ENCODE data around the gene CCDC127.

Gene CCDC127

DNA sequence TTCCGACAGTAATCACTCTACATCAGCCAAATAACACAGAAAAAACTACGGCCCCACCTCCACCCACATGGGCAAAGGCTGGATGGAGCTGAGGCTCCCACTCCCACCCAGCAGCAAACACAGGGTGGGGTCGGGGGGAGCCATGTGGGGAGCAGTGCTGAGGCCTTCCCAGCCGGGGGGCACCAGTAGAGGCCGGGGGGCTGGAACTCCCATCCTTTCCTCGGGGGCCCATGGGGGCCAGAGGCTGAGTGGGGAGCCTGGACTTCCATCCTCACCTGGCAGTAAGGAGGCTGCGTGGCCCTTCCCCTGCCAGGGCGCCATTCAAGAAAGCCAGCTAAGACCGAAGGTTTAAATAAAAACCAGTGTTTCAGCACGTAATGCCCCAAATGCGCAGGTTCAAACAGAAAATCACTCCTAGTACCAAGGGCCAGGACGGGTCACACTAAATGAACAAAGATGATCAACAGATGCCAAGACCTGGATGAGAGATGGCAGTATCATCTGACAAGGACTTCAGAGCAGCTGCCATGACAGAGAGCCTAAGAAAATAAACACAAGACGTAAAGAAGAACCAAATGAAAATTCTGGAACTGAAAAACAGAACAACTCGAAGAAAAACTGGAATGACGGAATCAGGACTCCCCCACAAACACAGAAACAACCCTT is 9.4 kb downstream of the CCDC127 start:
- Histone ChIP-seq H3K4me1 (ENCODE audit: control insufficient read depth, insufficient read depth, low read length) (no peaks in the 10 kb centered on the region), H3K9ac (ENCODE audit: low read depth, low read length) (no peak overlapping the region), H3K9me3 (ENCODE audit: control insufficient read depth, insufficient read depth, low read length) (no peaks in the 10 kb centered on the region), H3K27me3 (ENCODE audit: control insufficient read depth, insufficient read depth, low read length) (no peaks in the 10 kb centered on the region), H3K36me3 (ENCODE audit: control insufficient read depth, insufficient read depth, low read length) (peaks cover 10% of the 10 kb centered on the region), H3K4me3 (ENCODE audit: low read depth, low read length) (no peak overlapping the region)

DNA sequence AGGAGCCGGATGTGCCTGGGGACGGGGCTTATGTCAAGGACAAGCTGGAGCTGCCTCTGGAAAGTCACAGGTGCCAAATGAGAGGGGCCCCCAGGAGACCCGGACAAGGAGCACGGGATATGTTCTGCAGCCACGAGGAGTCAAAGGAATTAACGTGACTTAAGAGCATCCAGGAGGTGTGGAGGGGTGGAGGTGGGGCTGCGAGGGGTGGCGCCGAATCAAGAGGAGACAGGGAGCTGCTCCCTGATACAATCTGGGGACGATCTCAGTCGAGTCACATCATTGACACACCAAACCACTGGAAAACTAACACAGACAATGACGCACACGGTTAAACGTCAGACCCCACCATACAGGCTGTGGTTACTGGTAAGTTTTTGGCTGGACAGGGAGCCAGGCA is 10.4 kb downstream of the CCDC127 start:
- peak overlapping the region; percentile 37 for H3K9ac ChIP-seq (ENCODE audit: low read depth, low read length)
- no peaks in the 10 kb centered on the region for H3K9me3 ChIP-seq (ENCODE audit: control insufficient read depth, insufficient read depth, low read length)
- no peak overlapping the region for H3K4me3 ChIP-seq (ENCODE audit: low read depth, low read length)
- H3K27me3 ChIP-seq (ENCODE audit: control insufficient read depth, insufficient read depth, low read length): no peaks in the 10 kb centered on the region
- H3K36me3 ChIP-seq (ENCODE audit: control insufficient read depth, insufficient read depth, low read length): peaks cover 14% of the 10 kb centered on the region
- no peaks in the 10 kb centered on the region for H3K4me1 ChIP-seq (ENCODE audit: control insufficient read depth, insufficient read depth, low read length)

DNA sequence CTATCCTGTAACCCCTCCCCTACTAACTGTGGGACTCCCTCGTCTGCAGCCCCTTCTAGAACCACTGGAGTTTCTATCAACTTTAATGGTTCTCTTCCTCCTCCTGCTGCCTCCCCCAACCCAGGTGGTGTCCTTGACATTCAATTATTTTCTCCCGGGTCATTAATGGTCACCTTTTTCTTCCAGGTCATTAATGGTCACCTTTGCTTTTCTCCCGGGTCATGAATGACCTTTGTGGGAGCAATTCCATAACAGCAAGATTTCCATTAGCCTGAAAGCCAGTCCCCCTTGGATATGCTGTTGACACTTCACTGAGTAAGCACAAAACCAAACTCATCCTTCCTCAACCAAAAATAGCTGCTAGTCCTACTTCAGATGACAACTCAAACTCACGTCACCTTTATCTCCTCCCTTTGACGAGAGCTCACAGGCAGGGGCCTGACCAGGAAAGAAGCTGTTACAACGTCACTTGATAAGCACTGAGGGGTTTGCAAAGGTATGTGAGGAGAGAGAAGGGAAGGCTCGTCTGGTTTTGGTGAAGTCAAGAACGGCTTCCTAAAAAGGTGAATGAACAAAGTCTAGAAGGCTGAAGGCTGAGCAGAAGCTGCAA is 10.9 kb downstream of the CCDC127 start:
- Histone ChIP-seq H3K4me1 (ENCODE audit: control insufficient read depth, insufficient read depth, low read length) (no peaks in the 10 kb centered on the region), H3K9ac (ENCODE audit: low read depth, low read length) (no peak overlapping the region), H3K9me3 (ENCODE audit: control insufficient read depth, insufficient read depth, low read length) (no peaks in the 10 kb centered on the region), H3K4me3 (ENCODE audit: low read depth, low read length) (no peak overlapping the region), H3K36me3 (ENCODE audit: control insufficient read depth, insufficient read depth, low read length) (peaks cover 14% of the 10 kb centered on the region), H3K27me3 (ENCODE audit: control insufficient read depth, insufficient read depth, low read length) (no peaks in the 10 kb centered on the region)

DNA sequence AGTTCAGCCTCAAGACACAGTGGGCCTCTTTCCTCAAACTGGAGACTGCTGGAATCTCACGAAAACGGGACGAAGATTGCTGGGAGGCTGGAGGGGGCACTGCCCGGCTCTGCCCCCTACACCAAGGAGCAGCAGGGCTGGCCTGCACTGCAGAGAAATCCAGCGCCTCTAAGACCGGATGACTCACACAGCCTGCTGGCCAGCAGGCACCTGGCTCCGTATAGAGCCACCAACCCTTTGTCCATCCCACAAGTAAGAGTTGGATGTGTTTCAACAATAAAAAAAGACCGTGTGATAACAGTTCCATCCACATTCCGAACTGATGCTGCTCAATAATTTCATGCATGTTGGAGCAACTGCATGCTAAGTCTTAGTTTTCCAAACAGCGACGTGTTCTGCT is 11.5 kb downstream of the CCDC127 start:
- Histone ChIP-seq H3K9me3 (ENCODE audit: control insufficient read depth, insufficient read depth, low read length) (no peaks in the 10 kb centered on the region), H3K4me3 (ENCODE audit: low read depth, low read length) (no peak overlapping the region), H3K4me1 (ENCODE audit: control insufficient read depth, insufficient read depth, low read length) (no peaks in the 10 kb centered on the region), H3K9ac (ENCODE audit: low read depth, low read length) (no peak overlapping the region), H3K27me3 (ENCODE audit: control insufficient read depth, insufficient read depth, low read length) (no peaks in the 10 kb centered on the region), H3K36me3 (ENCODE audit: control insufficient read depth, insufficient read depth, low read length) (peaks cover 14% of the 10 kb centered on the region)

DNA sequence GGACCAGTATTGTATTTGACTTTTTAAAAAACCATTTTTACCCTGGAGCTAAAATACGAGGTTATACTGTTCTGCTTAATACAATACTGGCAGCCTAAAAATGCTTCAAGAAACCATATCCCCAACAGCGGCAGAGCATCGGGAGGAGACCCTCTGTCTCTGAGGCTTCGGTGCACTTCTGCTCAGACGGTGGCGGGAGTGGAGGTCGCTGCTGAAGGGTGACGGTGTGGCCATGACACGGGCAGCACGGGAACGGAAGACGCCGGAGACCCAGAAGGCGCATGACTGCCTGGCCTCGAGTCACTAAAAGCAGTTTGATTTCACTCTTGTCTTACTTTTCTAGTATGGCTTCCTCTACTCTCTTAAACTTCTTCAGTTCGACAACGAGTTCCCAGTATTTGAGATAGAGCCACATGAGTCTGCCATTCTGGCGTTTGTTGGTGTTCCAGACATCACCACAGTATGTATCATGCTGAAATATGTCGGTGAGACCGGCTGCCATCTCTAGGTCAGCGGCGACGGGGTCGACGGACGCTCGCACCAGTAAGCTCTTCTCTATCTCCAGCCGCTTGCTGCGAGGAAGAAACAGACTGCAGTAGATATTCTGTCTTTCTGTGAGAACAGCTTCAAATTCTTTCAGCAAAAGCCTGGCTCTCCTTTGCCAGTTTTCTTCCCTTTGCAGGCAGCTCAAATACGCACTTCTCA is 12.8 kb downstream of the CCDC127 start:
- H3K9ac ChIP-seq (ENCODE audit: low read depth, low read length): no peak overlapping the region
- no peaks in the 10 kb centered on the region for H3K9me3 ChIP-seq (ENCODE audit: control insufficient read depth, insufficient read depth, low read length)
- no peaks in the 10 kb centered on the region for H3K27me3 ChIP-seq (ENCODE audit: control insufficient read depth, insufficient read depth, low read length)
- H3K36me3 ChIP-seq (ENCODE audit: control insufficient read depth, insufficient read depth, low read length): peaks cover 14% of the 10 kb centered on the region
- H3K4me1 ChIP-seq (ENCODE audit: control insufficient read depth, insufficient read depth, low read length): no peaks in the 10 kb centered on the region
- no peak overlapping the region for H3K4me3 ChIP-seq (ENCODE audit: low read depth, low read length)

DNA sequence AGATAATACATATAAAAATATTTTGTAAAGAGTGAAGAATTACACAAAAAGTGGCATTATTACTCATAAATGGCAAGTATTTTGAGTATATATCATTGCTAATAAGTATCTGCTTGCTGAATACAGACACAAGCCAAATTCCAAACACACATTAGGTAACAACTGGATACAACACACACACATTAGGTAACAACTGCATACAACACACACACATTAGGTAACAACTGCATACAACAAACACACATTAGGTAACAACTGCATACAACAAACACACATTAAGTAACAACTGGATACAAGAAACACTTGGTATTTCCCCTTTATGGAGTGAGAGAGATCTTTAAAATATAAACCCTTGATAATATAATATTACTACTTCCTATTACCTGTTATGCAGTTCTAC is 13.5 kb downstream of the CCDC127 start:
- Histone ChIP-seq H3K27me3 (ENCODE audit: control insufficient read depth, insufficient read depth, low read length) (no peaks in the 10 kb centered on the region), H3K4me1 (ENCODE audit: control insufficient read depth, insufficient read depth, low read length) (no peaks in the 10 kb centered on the region), H3K36me3 (ENCODE audit: control insufficient read depth, insufficient read depth, low read length) (peaks cover 14% of the 10 kb centered on the region), H3K9me3 (ENCODE audit: control insufficient read depth, insufficient read depth, low read length) (no peaks in the 10 kb centered on the region), H3K4me3 (ENCODE audit: low read depth, low read length) (no peak overlapping the region), H3K9ac (ENCODE audit: low read depth, low read length) (no peak overlapping the region)

DNA sequence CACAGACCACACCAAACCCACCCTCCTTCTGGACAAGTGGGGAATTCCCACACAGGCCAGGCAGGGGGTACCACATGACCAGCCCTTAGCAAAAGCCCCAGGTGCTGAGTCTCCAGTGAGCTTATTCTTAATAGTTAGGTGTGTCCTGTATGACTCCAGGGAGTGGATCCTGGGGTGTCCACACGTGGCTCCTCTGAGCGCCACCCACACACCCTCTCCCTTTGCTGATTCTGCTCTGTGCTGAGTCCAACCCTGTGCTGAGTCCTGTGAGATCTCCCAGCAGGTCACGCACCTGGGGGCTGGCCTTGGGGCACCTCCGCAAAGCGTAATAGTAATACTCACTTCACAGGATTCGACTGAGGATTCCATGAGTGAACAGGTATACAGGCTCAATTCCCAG is 14.0 kb downstream of the CCDC127 start:
- H3K9ac ChIP-seq (ENCODE audit: low read depth, low read length): no peak overlapping the region
- H3K27me3 ChIP-seq (ENCODE audit: control insufficient read depth, insufficient read depth, low read length): no peaks in the 10 kb centered on the region
- H3K4me3 ChIP-seq (ENCODE audit: low read depth, low read length): no peak overlapping the region
- no peaks in the 10 kb centered on the region for H3K4me1 ChIP-seq (ENCODE audit: control insufficient read depth, insufficient read depth, low read length)
- peaks cover 16% of the 10 kb centered on the region for H3K36me3 ChIP-seq (ENCODE audit: control insufficient read depth, insufficient read depth, low read length)
- no peaks in the 10 kb centered on the region for H3K9me3 ChIP-seq (ENCODE audit: control insufficient read depth, insufficient read depth, low read length)

DNA sequence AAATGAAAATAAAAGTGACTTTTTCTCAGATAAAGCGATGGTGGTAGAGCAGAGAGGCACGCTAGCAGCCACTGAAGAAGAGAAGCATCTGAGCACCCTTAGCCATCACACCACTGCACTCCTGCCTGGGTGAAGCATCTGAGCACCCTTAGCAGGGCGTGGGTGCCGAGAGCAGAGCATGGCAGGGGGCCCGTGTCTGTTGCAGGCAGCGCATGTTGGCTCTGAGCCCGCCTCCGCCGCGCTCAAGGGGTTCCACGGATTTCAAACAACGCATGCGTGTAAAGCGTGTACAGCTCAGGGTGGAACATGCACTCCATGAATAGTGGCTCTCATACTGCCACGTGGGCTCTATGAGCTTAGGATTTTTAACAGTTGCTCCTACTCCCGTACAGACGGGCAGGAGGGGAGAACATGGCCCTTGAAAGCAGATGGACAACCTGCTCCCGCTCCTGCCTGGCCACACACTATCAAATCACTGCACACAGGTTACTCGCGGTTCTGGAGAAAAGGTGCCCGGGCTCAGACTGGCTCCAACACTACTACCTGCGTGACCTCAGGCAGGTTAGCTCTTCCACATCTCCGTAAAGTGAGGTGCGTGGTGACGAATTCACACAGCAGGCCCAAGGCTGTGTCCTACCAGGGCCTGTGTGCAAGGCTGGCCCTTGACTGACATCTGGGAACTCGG is 14.6 kb downstream of the CCDC127 start:
- Histone ChIP-seq H3K4me3 (ENCODE audit: low read depth, low read length) (no peak overlapping the region), H3K4me1 (ENCODE audit: control insufficient read depth, insufficient read depth, low read length) (no peaks in the 10 kb centered on the region), H3K27me3 (ENCODE audit: control insufficient read depth, insufficient read depth, low read length) (no peaks in the 10 kb centered on the region), H3K9me3 (ENCODE audit: control insufficient read depth, insufficient read depth, low read length) (no peaks in the 10 kb centered on the region), H3K36me3 (ENCODE audit: control insufficient read depth, insufficient read depth, low read length) (peaks cover 16% of the 10 kb centered on the region), H3K9ac (ENCODE audit: low read depth, low read length) (no peak overlapping the region)

DNA sequence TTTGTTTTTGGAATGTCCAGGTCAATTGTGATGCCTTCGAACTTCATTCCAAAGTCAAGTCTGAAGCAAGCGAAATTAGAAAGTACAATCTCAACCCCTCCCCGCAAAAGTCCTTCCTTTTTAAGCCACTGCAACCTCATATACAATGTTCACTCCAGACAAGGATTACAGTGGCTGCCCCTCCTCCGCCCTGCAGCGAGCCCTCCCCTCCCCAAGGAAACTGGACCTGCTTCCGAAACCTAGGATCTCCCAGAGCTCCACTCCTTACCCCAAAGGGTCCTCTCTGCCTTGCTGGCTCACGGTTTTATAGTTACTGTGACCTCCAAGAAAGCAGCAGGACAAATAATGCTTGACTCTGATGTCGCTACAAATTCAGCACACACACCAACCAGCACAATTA is 16.3 kb downstream of the CCDC127 start:
- H3K36me3 ChIP-seq (ENCODE audit: control insufficient read depth, insufficient read depth, low read length): peaks cover 16% of the 10 kb centered on the region
- H3K4me1 ChIP-seq (ENCODE audit: control insufficient read depth, insufficient read depth, low read length): no peaks in the 10 kb centered on the region
- no peaks in the 10 kb centered on the region for H3K9me3 ChIP-seq (ENCODE audit: control insufficient read depth, insufficient read depth, low read length)
- H3K27me3 ChIP-seq (ENCODE audit: control insufficient read depth, insufficient read depth, low read length): no peaks in the 10 kb centered on the region
- H3K4me3 ChIP-seq (ENCODE audit: low read depth, low read length): no peak overlapping the region
- H3K9ac ChIP-seq (ENCODE audit: low read depth, low read length): no peak overlapping the region

DNA sequence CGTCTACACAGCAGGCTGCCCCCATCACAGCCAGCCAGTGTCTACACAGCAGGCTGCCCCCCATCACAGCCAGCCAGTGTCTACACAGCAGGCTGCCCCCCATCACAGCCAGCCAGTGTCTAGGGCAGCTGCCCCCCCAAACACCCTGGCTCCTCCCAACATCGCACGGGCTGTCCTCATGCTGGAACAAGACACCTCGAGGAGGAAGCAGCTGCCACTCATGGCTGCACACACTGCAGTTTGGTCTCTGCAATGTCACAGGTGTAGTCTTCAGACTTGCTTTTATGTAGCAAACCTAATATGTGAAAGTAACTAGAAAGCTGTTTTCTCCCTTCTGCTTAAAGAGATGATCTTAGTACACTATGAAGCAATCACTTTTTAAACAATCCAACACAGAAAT is 17.0 kb downstream of the CCDC127 start:
- H3K4me1 ChIP-seq (ENCODE audit: control insufficient read depth, insufficient read depth, low read length): no peaks in the 10 kb centered on the region
- no peaks in the 10 kb centered on the region for H3K9me3 ChIP-seq (ENCODE audit: control insufficient read depth, insufficient read depth, low read length)
- H3K9ac ChIP-seq (ENCODE audit: low read depth, low read length): no peak overlapping the region
- peaks cover 16% of the 10 kb centered on the region for H3K36me3 ChIP-seq (ENCODE audit: control insufficient read depth, insufficient read depth, low read length)
- H3K27me3 ChIP-seq (ENCODE audit: control insufficient read depth, insufficient read depth, low read length): no peaks in the 10 kb centered on the region
- H3K4me3 ChIP-seq (ENCODE audit: low read depth, low read length): no peak overlapping the region

DNA sequence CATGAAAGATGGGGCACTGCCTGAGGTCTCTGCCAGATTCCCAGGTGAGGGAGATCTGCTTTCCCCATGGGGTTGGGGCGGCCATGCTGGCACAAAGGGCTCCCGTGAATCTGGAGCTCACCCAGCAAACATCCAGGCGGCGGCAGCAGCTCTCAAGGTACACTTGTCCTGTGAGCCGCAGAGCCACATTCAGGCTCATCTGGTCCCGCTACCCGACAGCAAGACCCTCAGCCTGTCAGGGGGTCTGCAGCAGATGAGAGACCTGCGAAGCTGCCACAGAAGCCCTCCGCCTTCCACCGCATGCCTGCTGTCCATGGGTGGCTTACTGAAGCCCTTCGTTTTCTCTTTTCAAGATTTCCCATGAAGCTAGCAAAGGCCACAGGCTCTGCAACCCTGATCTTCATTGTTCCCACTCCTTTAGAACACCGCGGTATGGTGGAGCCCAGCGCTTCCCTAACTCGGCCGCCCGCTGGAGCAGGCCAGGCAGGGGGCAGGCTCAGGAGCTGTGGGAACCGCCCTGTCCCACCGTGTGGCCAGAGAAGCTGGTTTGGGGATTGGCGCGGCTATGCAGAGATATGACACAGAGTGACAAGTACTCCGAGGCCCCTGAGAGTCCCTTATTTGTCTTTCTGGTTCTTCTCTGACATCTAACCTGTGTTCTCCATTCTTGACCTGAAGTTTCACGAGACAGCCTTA is 17.9 kb downstream of the CCDC127 start:
- H3K27me3 ChIP-seq (ENCODE audit: control insufficient read depth, insufficient read depth, low read length): no peaks in the 10 kb centered on the region
- H3K36me3 ChIP-seq (ENCODE audit: control insufficient read depth, insufficient read depth, low read length): peaks cover 16% of the 10 kb centered on the region
- H3K4me1 ChIP-seq (ENCODE audit: control insufficient read depth, insufficient read depth, low read length): no peaks in the 10 kb centered on the region
- H3K9ac ChIP-seq (ENCODE audit: low read depth, low read length): no peak overlapping the region
- no peaks in the 10 kb centered on the region for H3K9me3 ChIP-seq (ENCODE audit: control insufficient read depth, insufficient read depth, low read length)
- H3K4me3 ChIP-seq (ENCODE audit: low read depth, low read length): no peak overlapping the region

Data from iPS-15b (cell line).